ENCODE results near the gene AMN. TPM values are rescaled to one million over a fixed set of nuclear protein-coding genes. Genes with fewer than 3 reads are reported as not detected.
A peak's percentile ranks its signal among the peaks of the same experiment; 100 is the strongest.

The AMN gene
- 1 to 10 TPM; 1.9 to 3.2 TPM for total RNA-seq
- 1.6 TPM for polyA plus RNA-seq (2013, experiment 1 of 2)
- 0.62 TPM for polyA plus RNA-seq (2013, experiment 2 of 2)
- long read RNA-seq, experiment 1, partial matches to known transcripts = 1 of 3 reads
- long read RNA-seq, experiment 1, other reads (novel, unspliced or antisense) = 2 of 3 reads
- long read RNA-seq, experiment 2, partial matches to known transcripts = 1 of 5 reads
- long read RNA-seq, experiment 2, other reads (novel, unspliced or antisense) = 1 of 5 reads
- long read RNA-seq, experiment 3 = 0 reads
- long read RNA-seq, experiment 4 = 0 reads

DNA sequence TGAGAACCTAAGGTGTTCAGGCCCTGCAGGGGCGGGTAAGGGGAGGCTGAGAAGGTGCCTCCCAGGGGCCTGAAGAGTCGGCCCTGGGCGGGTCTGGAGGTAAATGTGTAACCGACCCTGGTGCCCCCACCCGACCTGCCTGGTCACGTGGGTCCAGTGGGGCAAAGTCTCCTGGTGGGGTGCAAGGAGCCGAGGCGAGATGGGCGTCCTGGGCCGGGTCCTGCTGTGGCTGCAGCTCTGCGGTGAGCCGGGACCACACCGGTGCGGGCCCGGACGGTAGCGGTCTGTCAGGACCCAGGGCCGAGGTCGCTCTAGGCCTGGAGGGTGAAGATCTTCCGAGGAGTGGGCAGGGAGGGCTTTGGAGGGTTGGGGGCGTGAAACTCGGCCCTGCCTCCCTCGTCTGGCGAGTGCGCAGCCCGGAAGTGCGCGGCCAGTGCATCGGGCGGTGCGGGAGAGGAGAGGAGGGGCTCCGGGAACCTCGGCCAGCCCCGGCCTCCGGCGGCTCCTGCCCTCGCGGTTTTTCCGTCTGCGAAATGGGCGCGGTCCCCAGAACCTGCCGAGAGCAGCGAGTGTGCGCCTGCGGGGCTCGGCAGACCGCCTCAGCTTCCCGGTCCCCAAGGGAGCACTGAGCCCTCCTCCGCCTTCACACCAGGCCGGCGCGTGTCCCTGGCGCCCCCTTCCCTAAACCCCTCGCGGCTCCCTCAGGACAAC lies at the start of gene AMN:
Gene AMN (plus strand): TSS at position 174 of the 711 bp plus-strand sequence. CDS start 26 bp downstream, at position 200.
- no peaks in the 10 kb centered on the region for H3K9me3 Mint-ChIP-seq
- DNase-seq = peak; percentile 69
- Histone ChIP-seq H3K4me1 (ENCODE audit: control insufficient read depth, insufficient read depth, low read length) (peaks cover 5% of the 10 kb centered on the region), H3K9me3 (ENCODE audit: control insufficient read depth, low read length) (no peaks in the 10 kb centered on the region), H3K36me3 (ENCODE audit: control insufficient read depth, insufficient read depth, low read length) (no peaks in the 10 kb centered on the region), H3K27ac (ENCODE audit: low read depth, low read length) (no peak within 1 kb of the TSS), H3K4me3 (ENCODE audit: low read length) (peak within 1 kb of the TSS; percentile 69), H3K9ac (ENCODE audit: extremely low read depth, low read length, poor library complexity, severe bottlenecking) (no peak within 1 kb of the TSS), H3K27me3 (ENCODE audit: control insufficient read depth, insufficient read depth, low read length, poor library complexity, severe bottlenecking) (peaks cover 70% of the 10 kb centered on the region)
- no peak within 1 kb of the TSS for H3K27ac Mint-ChIP-seq
- 15 to 25% methylated on average over 11 to 56 of the region's 56 CpGs for WGBS, 2 experiments (ENCODE audit: insufficient coverage in 1 of 2, insufficient read length in 1 of 2)
- peaks cover 19% of the 10 kb centered on the region for H3K27me3 Mint-ChIP-seq (ENCODE audit: insufficient read depth)
- H3K36me3 Mint-ChIP-seq (ENCODE audit: low read depth) = no peaks in the 10 kb centered on the region
- peaks cover 6% of the 10 kb centered on the region for H3K4me1 Mint-ChIP-seq
- H3K4me3 Mint-ChIP-seq = no peak within 1 kb of the TSS
- TF ChIP-seq, protein P1, sequence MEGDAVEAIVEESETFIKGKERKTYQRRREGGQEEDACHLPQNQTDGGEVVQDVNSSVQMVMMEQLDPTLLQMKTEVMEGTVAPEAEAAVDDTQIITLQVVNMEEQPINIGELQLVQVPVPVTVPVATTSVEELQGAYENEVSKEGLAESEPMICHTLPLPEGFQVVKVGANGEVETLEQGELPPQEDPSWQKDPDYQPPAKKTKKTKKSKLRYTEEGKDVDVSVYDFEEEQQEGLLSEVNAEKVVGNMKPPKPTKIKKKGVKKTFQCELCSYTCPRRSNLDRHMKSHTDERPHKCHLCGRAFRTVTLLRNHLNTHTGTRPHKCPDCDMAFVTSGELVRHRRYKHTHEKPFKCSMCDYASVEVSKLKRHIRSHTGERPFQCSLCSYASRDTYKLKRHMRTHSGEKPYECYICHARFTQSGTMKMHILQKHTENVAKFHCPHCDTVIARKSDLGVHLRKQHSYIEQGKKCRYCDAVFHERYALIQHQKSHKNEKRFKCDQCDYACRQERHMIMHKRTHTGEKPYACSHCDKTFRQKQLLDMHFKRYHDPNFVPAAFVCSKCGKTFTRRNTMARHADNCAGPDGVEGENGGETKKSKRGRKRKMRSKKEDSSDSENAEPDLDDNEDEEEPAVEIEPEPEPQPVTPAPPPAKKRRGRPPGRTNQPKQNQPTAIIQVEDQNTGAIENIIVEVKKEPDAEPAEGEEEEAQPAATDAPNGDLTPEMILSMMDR (conservative IDR thresholded peaks at IDR 0.05) = no peak

DNA sequence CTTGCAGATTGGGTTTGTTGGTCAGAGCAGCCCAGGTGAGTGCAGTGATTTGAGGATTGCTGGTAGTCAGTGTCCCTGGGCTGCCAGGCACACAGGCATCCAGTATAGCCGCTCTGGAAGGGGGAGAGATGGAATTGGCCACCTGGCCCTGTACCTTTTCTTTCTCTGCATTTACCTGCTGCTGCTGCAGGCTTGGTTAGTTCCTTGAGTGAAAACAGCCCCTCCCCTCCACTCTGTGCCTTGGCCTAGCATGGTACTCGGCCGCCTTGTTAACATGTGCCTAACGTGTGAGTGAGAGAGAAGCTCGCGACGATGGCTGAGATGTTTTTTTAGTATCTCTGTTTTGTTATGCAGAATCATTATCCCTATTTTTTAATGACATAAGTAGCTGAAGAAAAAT lies 49.3 kb upstream of the AMN start:
- H3K9me3 ChIP-seq (ENCODE audit: control insufficient read depth, low read length) = no peaks in the 10 kb centered on the region
- H3K9ac ChIP-seq (ENCODE audit: extremely low read depth, low read length, poor library complexity, severe bottlenecking) = no peak overlapping the region
- no peaks in the 10 kb centered on the region for H3K27me3 ChIP-seq (ENCODE audit: control insufficient read depth, insufficient read depth, low read length, poor library complexity, severe bottlenecking)
- H3K4me3 Mint-ChIP-seq = no peak overlapping the region
- TF ChIP-seq, protein P1 (conservative IDR thresholded peaks at IDR 0.05) = no peak
- peaks cover 16% of the 10 kb centered on the region for H3K4me1 Mint-ChIP-seq
- H3K27me3 Mint-ChIP-seq (ENCODE audit: insufficient read depth) = no peaks in the 10 kb centered on the region
- H3K9me3 Mint-ChIP-seq = no peaks in the 10 kb centered on the region
- peaks cover 25% of the 10 kb centered on the region for H3K36me3 Mint-ChIP-seq (ENCODE audit: low read depth)
- DNase-seq = no peak
- peaks cover 29% of the 10 kb centered on the region for H3K36me3 ChIP-seq (ENCODE audit: control insufficient read depth, insufficient read depth, low read length)
- H3K27ac Mint-ChIP-seq = no peak overlapping the region
- H3K4me1 ChIP-seq (ENCODE audit: control insufficient read depth, insufficient read depth, low read length) = peaks cover 13% of the 10 kb centered on the region
- WGBS, 2 experiments (ENCODE audit: insufficient coverage in 1 of 2, insufficient read length in 1 of 2) = 88% methylated on average over 7 of the region's 7 CpGs; no CpG with 5 or more reads in 1 of the 2 experiments
- H3K4me3 ChIP-seq (ENCODE audit: low read length) = no peak overlapping the region
- no peak overlapping the region for H3K27ac ChIP-seq (ENCODE audit: low read depth, low read length)

DNA sequence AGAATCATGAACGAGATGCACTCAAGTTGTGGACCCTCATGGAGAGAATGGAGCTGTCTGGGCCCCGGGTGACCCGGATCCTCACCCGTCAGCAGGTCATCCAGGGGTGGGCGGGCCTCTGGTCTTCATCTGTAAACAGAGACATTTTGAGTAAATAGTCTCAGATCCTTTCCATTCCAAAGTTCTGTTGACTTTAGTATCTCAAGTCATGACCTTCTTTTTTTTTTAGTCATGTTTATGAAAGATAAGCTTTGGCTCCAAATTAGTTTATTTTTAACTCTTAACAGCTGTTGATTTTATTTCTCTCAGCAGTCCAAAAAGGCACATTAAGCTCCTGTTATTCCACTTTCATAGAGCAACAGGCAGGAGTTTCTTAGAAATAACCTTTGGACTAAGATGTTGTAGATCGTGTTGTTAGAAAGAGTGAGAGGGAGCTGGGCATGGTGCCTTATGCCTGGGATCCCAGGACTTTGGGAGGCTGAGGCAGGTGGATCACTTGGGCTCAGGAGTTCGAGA lies 48.9 kb upstream of the AMN start:
- Mint-ChIP-seq H3K9me3 (no peaks in the 10 kb centered on the region), H3K27ac (no peak overlapping the region), H3K4me1 (peaks cover 16% of the 10 kb centered on the region), H3K36me3 (ENCODE audit: low read depth) (peaks cover 24% of the 10 kb centered on the region), H3K27me3 (ENCODE audit: insufficient read depth) (no peaks in the 10 kb centered on the region), H3K4me3 (no peak overlapping the region)
- no peak for DNase-seq
- H3K4me1 ChIP-seq (ENCODE audit: control insufficient read depth, insufficient read depth, low read length) = peaks cover 13% of the 10 kb centered on the region
- H3K9ac ChIP-seq (ENCODE audit: extremely low read depth, low read length, poor library complexity, severe bottlenecking) = no peak overlapping the region
- no peak overlapping the region for H3K27ac ChIP-seq (ENCODE audit: low read depth, low read length)
- TF ChIP-seq, protein P1 (conservative IDR thresholded peaks at IDR 0.05) = no peak
- H3K27me3 ChIP-seq (ENCODE audit: control insufficient read depth, insufficient read depth, low read length, poor library complexity, severe bottlenecking) = no peaks in the 10 kb centered on the region
- peaks cover 29% of the 10 kb centered on the region for H3K36me3 ChIP-seq (ENCODE audit: control insufficient read depth, insufficient read depth, low read length)
- no peaks in the 10 kb centered on the region for H3K9me3 ChIP-seq (ENCODE audit: control insufficient read depth, low read length)
- no peak overlapping the region for H3K4me3 ChIP-seq (ENCODE audit: low read length)
- 87 to 94% methylated on average over 7 of the region's 7 CpGs for WGBS, 2 experiments (ENCODE audit: insufficient coverage in 1 of 2, insufficient read length in 1 of 2)
